Muscle of back (tissue), 10 donors: Measurements from ENCODE around the gene SOX14. TPM values are rescaled to one million over a fixed set of nuclear protein-coding genes. Genes with fewer than 3 reads are reported as not detected.

Experiments
- polyA plus RNA-seq, 10 donors: library from polyadenylated mRNA; unstranded; fragments of 120-200 nt; gene quantifications; one replicate each; pipeline ENCODE4 v1.2.1, GENCODE V29; 2013; ENCODE audit not compliant: insufficient read length in 10 of 10

The SOX14 gene
- polyA plus RNA-seq, 10 donors: not detected

Other genes with a start within 250 kb of the SOX14 start
- gene CLDN18, start 245.8 kb downstream of the SOX14 start, polyA plus RNA-seq: 1 to 10 TPM in 1 of 10 donors, under 1 TPM in 9; 0.19 to 1.0 (median 0.54) TPM